AG09319 (cell line): ENCODE data around the gene NNMT.
A peak's percentile ranks its signal among the peaks of the same experiment; 100 is the strongest.

Experiments
- DNase-seq: peaks from one replicate; pipeline ENCODE4 v3.0.0-alpha.2; 2010; ENCODE audit warnings: low read depth; ENCODE audit errors: extremely low read depth
- CTCF ChIP-seq: IDR thresholded peaks from 2 replicates; pipeline ENCODE4 v1.5.1; 2011; ENCODE audit warnings: low read depth, mild to moderate bottlenecking, inconsistent platforms, low read length, moderate library complexity

The NNMT gene

GRCh38 chr11:114291842-114292680 is 4.1 kb upstream of the NNMT start:
- TF ChIP-seq CTCF = no peak
- peak; percentile 24 for DNase-seq

- DNase-seq = no peak
- no peak for TF ChIP-seq CTCF
Observed at GRCh38 chr11:114293201-114293711, 2.9 kb upstream of the NNMT start.

GRCh38 chr11:114296605-114297372 is 590 bp downstream of the NNMT start:
- TF ChIP-seq CTCF = no peak
- DNase-seq = no peak

- no peak for TF ChIP-seq CTCF
- DNase-seq = no peak
Observed at GRCh38 chr11:114297806-114298709, 1.9 kb downstream of the NNMT start.

GRCh38 chr11:114298710-114299109 is 2.5 kb downstream of the NNMT start:
- no peak for DNase-seq
- TF ChIP-seq CTCF = no peak

- TF ChIP-seq CTCF = no peak
- DNase-seq = no peak
Observed at GRCh38 chr11:114301088-114301487, 4.9 kb downstream of the NNMT start.
